Measurements from ENCODE around the gene ZEB2.

The ZEB2 gene

DNA sequence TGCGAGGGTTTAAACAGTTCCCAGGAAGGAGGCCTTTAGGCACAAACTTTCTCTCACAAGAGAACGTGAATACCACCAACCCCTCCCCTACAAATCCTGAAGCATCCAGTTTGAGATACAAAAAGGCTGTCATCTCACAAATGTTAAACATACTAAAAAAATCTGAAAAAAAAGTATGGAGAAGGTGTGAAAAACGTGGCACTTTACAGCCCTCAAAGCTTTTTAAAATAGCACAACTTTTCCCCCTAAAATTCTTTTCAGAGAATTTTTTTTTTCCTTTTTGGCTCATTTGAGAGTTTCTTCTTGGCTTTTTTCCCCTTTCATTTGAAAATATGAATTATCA, 10.1 kb downstream of the ZEB2 start:
- H2AFZ ChIP-seq (ENCODE audit: low read depth) = no peak overlapping the region
- no peak overlapping the region for H3K4me2 ChIP-seq
- H3K79me2 ChIP-seq (ENCODE audit: insufficient read depth, low read depth) = no peaks in the 10 kb centered on the region
- H3K4me1 ChIP-seq (ENCODE audit: low read depth, poor library complexity, severe bottlenecking) = peaks cover 24% of the 10 kb centered on the region
- H3K9ac ChIP-seq = no peak overlapping the region
- no peaks in the 10 kb centered on the region for H3K27me3 ChIP-seq (ENCODE audit: insufficient read depth, low read depth)
- TF ChIP-seq, protein P1, sequence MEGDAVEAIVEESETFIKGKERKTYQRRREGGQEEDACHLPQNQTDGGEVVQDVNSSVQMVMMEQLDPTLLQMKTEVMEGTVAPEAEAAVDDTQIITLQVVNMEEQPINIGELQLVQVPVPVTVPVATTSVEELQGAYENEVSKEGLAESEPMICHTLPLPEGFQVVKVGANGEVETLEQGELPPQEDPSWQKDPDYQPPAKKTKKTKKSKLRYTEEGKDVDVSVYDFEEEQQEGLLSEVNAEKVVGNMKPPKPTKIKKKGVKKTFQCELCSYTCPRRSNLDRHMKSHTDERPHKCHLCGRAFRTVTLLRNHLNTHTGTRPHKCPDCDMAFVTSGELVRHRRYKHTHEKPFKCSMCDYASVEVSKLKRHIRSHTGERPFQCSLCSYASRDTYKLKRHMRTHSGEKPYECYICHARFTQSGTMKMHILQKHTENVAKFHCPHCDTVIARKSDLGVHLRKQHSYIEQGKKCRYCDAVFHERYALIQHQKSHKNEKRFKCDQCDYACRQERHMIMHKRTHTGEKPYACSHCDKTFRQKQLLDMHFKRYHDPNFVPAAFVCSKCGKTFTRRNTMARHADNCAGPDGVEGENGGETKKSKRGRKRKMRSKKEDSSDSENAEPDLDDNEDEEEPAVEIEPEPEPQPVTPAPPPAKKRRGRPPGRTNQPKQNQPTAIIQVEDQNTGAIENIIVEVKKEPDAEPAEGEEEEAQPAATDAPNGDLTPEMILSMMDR (conservative IDR thresholded peaks at IDR 0.05; ENCODE audit: low read depth, low read length) = no peak
- H3K36me3 ChIP-seq (ENCODE audit: insufficient read depth) = no peaks in the 10 kb centered on the region
- no peak overlapping the region for H3K27ac ChIP-seq
- no peak overlapping the region for H3K4me3 ChIP-seq (IDR thresholded peaks at IDR 0.05; ENCODE audit: insufficient read depth, low read depth, low read length)
- no peaks in the 10 kb centered on the region for H4K20me1 ChIP-seq (ENCODE audit: insufficient read depth)

DNA sequence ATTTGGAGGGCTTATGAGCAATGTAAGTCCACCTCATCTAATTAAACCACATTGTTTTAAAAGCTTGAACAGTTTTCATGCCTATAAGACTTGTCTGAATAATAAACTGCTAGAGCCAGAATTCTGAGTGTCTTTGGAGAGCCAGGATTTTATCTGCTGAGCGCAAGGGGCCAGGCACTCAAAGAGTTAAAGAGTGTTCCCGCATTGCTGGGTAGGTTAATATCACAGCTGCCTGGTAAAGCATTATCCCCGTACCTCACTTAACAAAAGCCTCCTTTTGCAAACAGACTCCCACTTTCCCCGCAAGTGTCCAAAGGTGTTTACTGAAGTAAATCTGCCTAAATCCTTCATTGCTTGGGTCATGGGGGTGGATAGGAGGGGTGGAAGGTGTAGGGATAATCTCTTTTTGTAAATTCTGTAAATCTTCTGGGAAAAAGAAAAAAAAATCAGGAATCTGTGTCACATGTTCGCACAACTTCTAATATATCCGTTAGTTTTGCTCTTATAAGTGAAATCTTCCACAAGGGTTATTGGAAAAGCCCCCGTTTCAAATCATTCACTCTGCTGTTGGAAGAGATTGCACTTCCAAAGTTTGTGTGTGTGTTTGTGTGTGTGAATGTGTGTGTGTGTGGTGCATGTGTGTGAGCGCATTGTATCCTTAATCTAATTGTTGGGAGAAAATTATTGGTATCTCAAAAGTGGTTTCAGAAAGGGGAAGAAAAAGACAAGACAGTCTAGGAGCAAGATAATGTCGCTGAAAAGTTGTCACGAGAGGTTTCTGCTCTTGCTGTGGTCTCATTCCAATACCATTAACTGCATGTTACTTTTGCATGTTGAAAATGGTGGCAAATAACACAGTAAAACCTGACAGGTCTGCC, 10.7 kb downstream of the ZEB2 start:
- no peak overlapping the region for H3K9ac ChIP-seq
- peaks cover 30% of the 10 kb centered on the region for H3K4me1 ChIP-seq (ENCODE audit: low read depth, poor library complexity, severe bottlenecking)
- no peaks in the 10 kb centered on the region for H3K36me3 ChIP-seq (ENCODE audit: insufficient read depth)
- no peak overlapping the region for H2AFZ ChIP-seq (ENCODE audit: low read depth)
- H3K4me3 ChIP-seq (IDR thresholded peaks at IDR 0.05; ENCODE audit: insufficient read depth, low read depth, low read length) = no peak overlapping the region
- H3K79me2 ChIP-seq (ENCODE audit: insufficient read depth, low read depth) = no peaks in the 10 kb centered on the region
- TF ChIP-seq, protein P1 (conservative IDR thresholded peaks at IDR 0.05; ENCODE audit: low read depth, low read length) = no peak
- H4K20me1 ChIP-seq (ENCODE audit: insufficient read depth) = no peaks in the 10 kb centered on the region
- H3K27ac ChIP-seq = no peak overlapping the region
- no peak overlapping the region for H3K4me2 ChIP-seq
- H3K27me3 ChIP-seq (ENCODE audit: insufficient read depth, low read depth) = no peaks in the 10 kb centered on the region

DNA sequence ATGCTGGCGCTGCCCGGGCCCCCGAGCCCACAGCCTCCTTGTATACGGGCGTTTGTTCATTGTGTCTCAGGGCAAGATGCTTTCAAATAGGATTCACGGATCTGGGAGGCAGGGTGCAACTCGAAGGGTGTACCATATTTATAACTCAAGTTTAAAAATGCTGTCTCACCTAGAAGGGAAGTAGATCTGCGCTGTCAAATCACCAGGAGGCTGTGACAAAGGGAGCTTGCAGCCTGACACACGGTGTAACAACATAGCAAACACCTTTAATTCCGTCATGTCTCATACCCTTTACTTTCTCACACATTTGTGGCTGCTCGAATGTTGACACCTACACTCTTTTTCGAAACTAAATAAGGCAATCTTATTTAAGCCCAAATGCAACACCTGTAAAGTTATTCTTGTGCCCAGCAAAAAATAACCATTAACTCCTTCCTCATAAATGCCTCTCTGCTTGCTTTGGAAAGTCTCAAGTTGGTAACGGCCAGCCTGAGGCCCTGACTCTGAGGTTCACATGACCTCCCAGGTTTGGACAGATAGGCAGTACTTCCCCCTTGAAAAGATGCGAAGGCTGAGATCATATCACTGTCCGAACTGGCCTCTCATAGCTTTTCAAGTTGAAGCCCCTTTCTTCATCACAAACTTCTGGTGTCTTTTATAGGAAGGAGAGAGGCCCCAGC, 11.6 kb downstream of the ZEB2 start:
- Histone ChIP-seq H3K27ac (no peak overlapping the region), H2AFZ (ENCODE audit: low read depth) (no peak overlapping the region), H3K36me3 (ENCODE audit: insufficient read depth) (no peaks in the 10 kb centered on the region), H3K9ac (no peak overlapping the region), H3K79me2 (ENCODE audit: insufficient read depth, low read depth) (no peaks in the 10 kb centered on the region), H3K4me2 (no peak overlapping the region), H3K4me3 (IDR thresholded peaks at IDR 0.05; ENCODE audit: insufficient read depth, low read depth, low read length) (no peak overlapping the region), H4K20me1 (ENCODE audit: insufficient read depth) (no peaks in the 10 kb centered on the region), H3K4me1 (ENCODE audit: low read depth, poor library complexity, severe bottlenecking) (peaks cover 32% of the 10 kb centered on the region), H3K27me3 (ENCODE audit: insufficient read depth, low read depth) (no peaks in the 10 kb centered on the region)
- TF ChIP-seq, protein P1 (conservative IDR thresholded peaks at IDR 0.05; ENCODE audit: low read depth, low read length) = no peak

DNA sequence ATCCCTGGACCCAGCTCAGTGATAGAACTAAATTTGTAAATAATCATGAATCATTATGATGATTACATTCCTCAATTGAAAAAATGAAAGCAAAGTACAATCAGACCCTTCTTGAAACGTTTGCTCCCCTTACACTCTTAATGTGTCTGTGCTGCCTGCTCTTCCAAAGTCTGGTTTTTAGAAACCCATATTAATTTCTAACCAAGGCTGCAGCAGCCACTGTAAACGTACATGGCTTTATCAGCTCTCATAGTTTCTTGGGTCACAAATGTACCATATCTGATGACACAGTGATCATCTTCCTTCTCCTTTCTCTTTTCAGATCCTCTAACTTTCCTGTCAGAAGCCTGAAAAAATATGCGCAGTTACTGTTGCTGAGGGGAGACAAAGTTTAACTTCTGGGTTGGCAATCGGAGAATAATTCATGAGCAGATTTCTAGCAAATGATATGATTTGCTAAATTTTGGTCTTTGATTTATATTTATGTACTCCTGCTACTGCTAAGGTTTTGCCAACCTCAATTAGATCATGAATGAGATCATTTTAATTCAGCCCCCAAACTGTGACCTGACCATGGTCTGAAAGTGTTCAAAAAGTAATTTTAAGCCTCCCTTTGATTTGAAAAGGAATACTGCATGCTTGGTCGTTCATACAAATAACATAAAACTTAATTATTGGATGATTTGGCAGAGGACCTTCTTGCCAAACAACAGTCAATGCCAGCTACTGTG, 12.3 kb downstream of the ZEB2 start:
- Histone ChIP-seq H3K4me1 (ENCODE audit: low read depth, poor library complexity, severe bottlenecking) (peaks cover 32% of the 10 kb centered on the region), H3K4me3 (IDR thresholded peaks at IDR 0.05; ENCODE audit: insufficient read depth, low read depth, low read length) (no peak overlapping the region), H4K20me1 (ENCODE audit: insufficient read depth) (no peaks in the 10 kb centered on the region), H3K27me3 (ENCODE audit: insufficient read depth, low read depth) (no peaks in the 10 kb centered on the region), H3K79me2 (ENCODE audit: insufficient read depth, low read depth) (no peaks in the 10 kb centered on the region), H3K4me2 (no peak overlapping the region), H3K9ac (no peak overlapping the region), H3K27ac (no peak overlapping the region), H2AFZ (ENCODE audit: low read depth) (no peak overlapping the region), H3K36me3 (ENCODE audit: insufficient read depth) (no peaks in the 10 kb centered on the region)
- TF ChIP-seq, protein P1 (conservative IDR thresholded peaks at IDR 0.05; ENCODE audit: low read depth, low read length) = no peak

Data from KMS-11 (cell line).